Progenitor cell of endocrine pancreas (in vitro differentiated cells): ENCODE data around the gene RAB29. TPM values are rescaled to one million over a fixed set of nuclear protein-coding genes. Genes with fewer than 3 reads are reported as not detected.

Experiments
- DNase-seq: peaks from one replicate; pipeline ENCODE4 v3.0.0; 2021; ENCODE audit warnings: low spot score; ENCODE audit not compliant: unreplicated experiment
- H3K27ac Mint-ChIP-seq: 2 replicates; pipeline ENCODE4 v1.8.0; 2021; ENCODE audit warnings: mild to moderate bottlenecking, moderate library complexity, mixed read lengths
- H3K27me3 Mint-ChIP-seq: 2 replicates; pipeline ENCODE4 v1.8.0; 2021; ENCODE audit warnings: mixed read lengths
- H3K36me3 Mint-ChIP-seq: 2 replicates; pipeline ENCODE4 v1.8.0; 2022; ENCODE audit warnings: mixed read lengths; ENCODE audit not compliant: insufficient read depth
- H3K4me1 Mint-ChIP-seq: 2 replicates; pipeline ENCODE4 v1.8.0; 2021; ENCODE audit warnings: low read depth, mixed read lengths
- H3K4me3 Mint-ChIP-seq: 2 replicates; pipeline ENCODE4 v1.8.0; 2021; ENCODE audit warnings: low read depth, mild to moderate bottlenecking, moderate library complexity, mixed read lengths
- H3K9me3 Mint-ChIP-seq: 2 replicates; pipeline ENCODE4 v1.8.0; 2021; ENCODE audit warnings: low read depth, mixed read lengths
- total RNA-seq: library from RNA; stranded (reverse); gene quantifications from 2 replicates; pipeline ENCODE4 v1.2.1, GENCODE V29; 2021
- TF ChIP-seq, protein P1 (sequence below): fragments of 200-600 bp; sonication (generic); IDR thresholded peaks from one replicate; pipeline ENCODE4 v1.5.0; 2021; ENCODE audit warnings: antibody characterized with exemption, mild to moderate bottlenecking; ENCODE audit not compliant: unreplicated experiment

RAB29 gene
- total RNA-seq, 1 donor from 2014 or later = 7.5 TPM

DNA sequence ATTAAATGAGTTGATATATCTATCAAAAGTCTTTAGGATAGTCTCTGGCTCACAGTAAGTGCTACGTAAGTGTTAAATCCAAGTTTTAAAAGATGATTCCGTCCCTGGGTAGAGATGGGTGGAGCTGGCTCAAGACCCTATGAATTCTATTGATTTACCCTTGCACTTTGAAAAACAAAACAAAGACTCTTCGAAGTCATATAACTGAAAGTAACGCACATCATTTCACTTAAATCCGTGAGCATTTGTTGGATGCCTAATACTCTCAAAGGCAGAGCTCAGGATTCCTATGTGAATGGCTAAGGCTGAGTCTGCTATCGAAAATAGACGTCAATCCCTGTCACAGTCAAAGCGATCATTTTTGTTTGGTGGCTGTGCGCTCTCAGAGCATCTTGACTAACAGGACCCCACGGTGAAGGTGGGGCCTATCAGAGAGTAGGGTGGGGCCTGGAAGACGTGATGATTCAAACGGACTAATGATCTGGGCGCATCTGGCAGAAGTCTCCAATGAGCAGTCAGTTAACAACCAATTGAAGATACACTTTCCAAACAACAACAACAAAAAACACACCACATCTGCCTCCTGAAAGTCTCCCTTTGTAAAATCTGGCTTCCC lies 24.1 kb downstream of the RAB29 start:
- peak overlapping the region; percentile 89 for H3K4me3 Mint-ChIP-seq
- DNase-seq = no peak
- peaks cover 19% of the 10 kb centered on the region for H3K4me1 Mint-ChIP-seq
- H3K27ac Mint-ChIP-seq = peak overlapping the region; percentile 77
- H3K36me3 Mint-ChIP-seq = no peaks in the 10 kb centered on the region
- H3K27me3 Mint-ChIP-seq = no peaks in the 10 kb centered on the region
- H3K9me3 Mint-ChIP-seq = no peaks in the 10 kb centered on the region
- TF ChIP-seq, protein P1, sequence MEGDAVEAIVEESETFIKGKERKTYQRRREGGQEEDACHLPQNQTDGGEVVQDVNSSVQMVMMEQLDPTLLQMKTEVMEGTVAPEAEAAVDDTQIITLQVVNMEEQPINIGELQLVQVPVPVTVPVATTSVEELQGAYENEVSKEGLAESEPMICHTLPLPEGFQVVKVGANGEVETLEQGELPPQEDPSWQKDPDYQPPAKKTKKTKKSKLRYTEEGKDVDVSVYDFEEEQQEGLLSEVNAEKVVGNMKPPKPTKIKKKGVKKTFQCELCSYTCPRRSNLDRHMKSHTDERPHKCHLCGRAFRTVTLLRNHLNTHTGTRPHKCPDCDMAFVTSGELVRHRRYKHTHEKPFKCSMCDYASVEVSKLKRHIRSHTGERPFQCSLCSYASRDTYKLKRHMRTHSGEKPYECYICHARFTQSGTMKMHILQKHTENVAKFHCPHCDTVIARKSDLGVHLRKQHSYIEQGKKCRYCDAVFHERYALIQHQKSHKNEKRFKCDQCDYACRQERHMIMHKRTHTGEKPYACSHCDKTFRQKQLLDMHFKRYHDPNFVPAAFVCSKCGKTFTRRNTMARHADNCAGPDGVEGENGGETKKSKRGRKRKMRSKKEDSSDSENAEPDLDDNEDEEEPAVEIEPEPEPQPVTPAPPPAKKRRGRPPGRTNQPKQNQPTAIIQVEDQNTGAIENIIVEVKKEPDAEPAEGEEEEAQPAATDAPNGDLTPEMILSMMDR = no peak

DNA sequence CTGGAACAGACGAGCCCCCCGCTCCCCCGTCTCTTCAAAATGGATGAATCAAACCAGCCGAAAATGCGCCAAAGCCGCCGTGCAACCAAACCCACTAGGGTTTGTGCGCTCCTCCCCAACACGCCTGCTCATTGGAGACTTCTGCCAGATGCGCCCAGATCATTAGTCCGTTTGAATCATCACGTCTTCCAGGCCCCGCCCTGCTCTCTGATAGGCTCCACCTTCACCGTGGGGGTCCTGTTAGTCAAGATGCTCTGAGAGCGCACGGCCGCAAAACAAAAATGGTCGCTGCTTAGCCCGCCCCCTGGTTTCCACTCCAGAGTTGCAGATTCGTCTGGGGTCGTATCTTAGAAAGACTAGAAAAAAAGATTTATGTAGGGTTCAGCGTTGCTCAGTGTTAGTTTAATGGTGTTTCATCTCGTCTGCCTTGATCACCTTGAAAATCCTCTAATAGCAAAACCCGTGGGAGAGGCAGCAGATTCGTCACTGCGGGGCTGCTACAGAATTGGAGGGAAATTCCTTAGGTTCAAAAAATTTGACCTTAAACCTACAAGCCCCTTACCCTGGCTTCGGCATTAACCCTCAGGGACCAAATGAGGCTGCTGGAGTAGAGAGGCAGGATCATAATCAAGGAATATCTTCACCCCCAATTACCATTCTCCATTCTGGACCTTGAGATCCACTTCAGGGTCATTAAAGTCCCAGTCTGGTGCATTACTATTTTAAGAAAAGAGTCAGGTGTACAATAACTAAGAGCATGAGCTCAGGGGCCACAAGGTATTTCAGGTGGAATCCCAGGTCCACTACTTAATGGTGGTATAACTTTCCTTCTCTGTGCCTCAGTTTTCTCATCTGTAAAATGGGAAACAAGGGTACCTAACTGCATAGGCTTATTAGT lies 24.9 kb downstream of the RAB29 start, which contains the start of gene NUCKS1:
Gene NUCKS1 (minus strand): TSS at position 45 of the 898 bp plus-strand sequence. CDS start 209 bp downstream, outside the sequence.
- H3K27ac Mint-ChIP-seq = peak within 1 kb of the TSS; percentile 98

DNA sequence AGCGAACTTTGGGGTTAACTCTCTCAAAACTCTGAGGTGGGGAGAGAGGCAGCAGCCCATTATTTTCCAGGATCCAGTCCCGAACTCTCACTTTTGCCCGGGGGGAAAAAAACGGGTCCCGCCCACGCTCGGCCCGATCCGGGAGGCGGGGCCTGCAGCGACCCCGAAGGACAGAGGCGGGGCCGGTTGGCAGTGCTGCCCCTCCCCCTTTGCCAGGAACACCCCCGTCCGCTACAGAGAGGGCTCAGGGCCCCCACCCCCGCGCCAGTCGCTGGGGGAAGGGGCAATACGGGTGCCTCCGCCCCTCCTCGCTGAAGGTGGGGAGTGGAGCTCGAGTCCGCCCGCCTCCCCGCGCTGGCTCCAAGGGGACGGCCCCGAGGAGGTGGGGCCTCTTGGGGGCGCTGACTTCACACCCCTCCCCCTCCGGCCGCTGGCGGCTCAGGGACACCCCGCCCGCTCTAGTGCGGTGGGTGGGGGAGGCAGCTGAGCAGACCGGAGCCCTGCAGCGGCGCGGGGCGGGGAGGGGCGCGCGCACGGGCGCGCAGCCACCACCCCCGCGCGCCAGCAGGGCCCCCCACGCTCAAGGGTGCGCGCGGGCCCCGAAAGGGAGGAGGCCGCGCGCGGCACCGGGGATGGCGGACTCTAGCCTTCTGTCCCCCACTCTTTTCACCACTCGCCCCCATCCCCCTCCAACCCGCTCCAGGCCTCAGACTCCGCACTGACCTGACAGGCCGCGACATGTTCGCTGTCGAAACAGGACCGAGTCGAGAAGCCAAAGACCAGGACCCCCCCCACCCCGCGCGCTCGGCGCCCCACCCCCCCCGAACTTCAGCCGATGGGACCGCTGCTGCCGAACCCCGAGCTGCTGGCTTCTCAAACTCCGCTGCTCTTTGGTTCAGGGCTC lies 25.8 kb downstream of the RAB29 start:
- H3K4me1 Mint-ChIP-seq = peaks cover 19% of the 10 kb centered on the region
- TF ChIP-seq, protein P1 = no peak

More for the DNA sequence above, 24.9 kb downstream of the RAB29 start, which contains the start of gene NUCKS1:
- Mint-ChIP-seq H3K4me3 (peak within 1 kb of the TSS; percentile 97), H3K4me1 (peaks cover 21% of the 10 kb centered on the region), H3K9me3 (no peaks in the 10 kb centered on the region), H3K36me3 (no peaks in the 10 kb centered on the region), H3K27me3 (no peaks in the 10 kb centered on the region)
- TF ChIP-seq, protein P1 = peak; percentile 21
- DNase-seq = peak; percentile 89

DNA sequence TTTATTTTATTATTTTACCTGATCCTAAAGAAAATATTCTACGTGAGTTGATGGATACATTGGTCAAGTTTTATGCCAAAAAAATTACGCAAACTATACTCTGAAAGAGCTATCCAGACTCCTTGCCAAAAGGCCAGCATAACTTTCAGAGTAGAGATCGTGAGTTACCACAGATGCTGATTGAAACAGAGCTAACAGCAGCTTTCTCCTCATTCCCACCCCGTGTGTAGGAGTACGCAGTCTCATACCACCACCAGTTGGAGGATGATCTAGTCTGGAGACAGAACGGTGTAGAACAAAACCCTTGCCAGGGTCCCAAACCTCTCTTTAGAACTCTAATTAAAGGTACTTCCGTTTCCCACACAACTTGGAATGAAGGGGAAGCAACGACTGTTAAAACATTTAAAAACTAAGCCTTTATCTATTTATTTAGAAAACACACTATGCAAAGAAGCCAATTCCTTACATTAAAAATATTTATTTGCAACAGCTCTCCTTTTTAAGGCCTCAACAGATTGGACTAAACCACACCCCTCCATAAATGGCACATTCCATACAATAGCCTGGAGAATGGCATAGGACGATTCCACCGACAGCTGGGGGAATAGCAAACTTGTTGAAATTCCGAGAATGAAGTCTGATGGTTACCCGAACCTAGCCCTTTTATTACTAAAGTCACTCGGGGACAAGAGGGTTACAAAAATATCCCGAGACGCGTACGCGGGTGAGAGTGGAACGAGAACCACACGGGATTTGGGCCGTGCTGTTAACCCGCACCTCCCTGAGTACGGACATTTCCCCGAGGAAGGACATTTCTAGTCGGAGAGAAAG lies 26.7 kb downstream of the RAB29 start:
- peaks cover 25% of the 10 kb centered on the region for H3K4me1 Mint-ChIP-seq
- DNase-seq = no peak
- peak overlapping the region; percentile 97 for H3K4me3 Mint-ChIP-seq
- H3K27ac Mint-ChIP-seq = peak overlapping the region; percentile 98
- H3K27me3 Mint-ChIP-seq = no peaks in the 10 kb centered on the region
- TF ChIP-seq, protein P1 = no peak
- H3K36me3 Mint-ChIP-seq = no peaks in the 10 kb centered on the region
- no peaks in the 10 kb centered on the region for H3K9me3 Mint-ChIP-seq

More for the DNA sequence above, 25.8 kb downstream of the RAB29 start:
- Mint-ChIP-seq H3K27ac (peak overlapping the region; percentile 98), H3K9me3 (no peaks in the 10 kb centered on the region), H3K36me3 (no peaks in the 10 kb centered on the region), H3K4me3 (peak overlapping the region; percentile 97), H3K27me3 (no peaks in the 10 kb centered on the region)
- DNase-seq = peak; percentile 91
